ENCODE measurements around the gene PAN3.

DNA sequence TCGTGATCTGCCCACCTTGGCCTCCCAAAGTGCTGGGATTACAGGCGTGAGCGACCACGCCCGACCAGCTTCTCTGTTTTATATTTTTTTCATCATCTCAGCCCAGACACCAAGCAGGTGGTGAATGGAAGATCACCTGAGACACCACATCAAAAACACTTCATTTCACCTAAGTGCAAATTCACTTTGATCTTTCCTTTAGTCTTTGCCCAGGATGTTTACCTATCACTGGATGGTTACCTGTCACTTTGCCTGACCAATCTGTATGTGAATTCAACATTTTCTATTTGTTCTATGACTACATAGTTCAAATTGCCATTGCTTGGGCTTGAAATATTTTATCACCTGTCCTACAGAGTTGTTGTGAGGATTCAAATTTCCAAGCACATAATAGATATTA lies 65.7 kb downstream of the PAN3 start:
- TF ChIP-seq CTCF (tag by site-specific recombination; IDR thresholded peaks at IDR 0.05) (no peak), SETDB1 (IDR thresholded peaks at IDR 0.05; ENCODE audit: insufficient read length, low read length) (no peak), ZBTB48 (tag by site-specific recombination; IDR thresholded peaks at IDR 0.05) (no peak), ZNF571 (tag by site-specific recombination; IDR thresholded peaks at IDR 0.05) (no peak), ZFP41 (tag by site-specific recombination; IDR thresholded peaks at IDR 0.05; ENCODE audit: borderline replicate concordance) (no peak), ZNF830 (tag by site-specific recombination; IDR thresholded peaks at IDR 0.05; ENCODE audit: low read depth) (no peak), ZNF23 (tag by site-specific recombination; IDR thresholded peaks at IDR 0.05; ENCODE audit: borderline replicate concordance) (no peak)
- TF ChIP-seq, protein P1, sequence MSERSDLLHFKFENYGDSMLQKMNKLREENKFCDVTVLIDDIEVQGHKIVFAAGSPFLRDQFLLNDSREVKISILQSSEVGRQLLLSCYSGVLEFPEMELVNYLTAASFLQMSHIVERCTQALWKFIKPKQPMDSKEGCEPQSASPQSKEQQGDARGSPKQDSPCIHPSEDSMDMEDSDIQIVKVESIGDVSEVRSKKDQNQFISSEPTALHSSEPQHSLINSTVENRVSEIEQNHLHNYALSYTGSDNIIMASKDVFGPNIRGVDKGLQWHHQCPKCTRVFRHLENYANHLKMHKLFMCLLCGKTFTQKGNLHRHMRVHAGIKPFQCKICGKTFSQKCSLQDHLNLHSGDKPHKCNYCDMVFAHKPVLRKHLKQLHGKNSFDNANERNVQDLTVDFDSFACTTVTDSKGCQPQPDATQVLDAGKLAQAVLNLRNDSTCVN (tag by site-specific recombination; optimal IDR thresholded peaks at IDR 0.05), result no peak

Measured in HEK293 (cell line).